Measurements from ENCODE around the gene RIT1.
"Not testable (repeated sequence)": the region's sequence is repeated elsewhere in the genome, so short reads cannot be mapped to it uniquely, and the experiment has no call there.

RIT1 gene

GRCh38 chr1:155933591-155934096 lies 22.5 kb upstream of the RIT1 start:
- no peak for TF ChIP-seq CTCF (IDR thresholded peaks at IDR 0.05; ENCODE audit: low read depth, low read length, missing control alignments)
- peak overlapping the region; percentile 97 for H3K4me3 ChIP-seq (replicated peaks; ENCODE audit: low read depth, low read length)
- DNase-seq (ENCODE audit: extremely low read depth, low read depth) = no peak

GRCh38 chr1:155932487-155932886 lies 21.3 kb upstream of the RIT1 start:
- no peak for DNase-seq (ENCODE audit: extremely low read depth, low read depth)
- TF ChIP-seq CTCF (IDR thresholded peaks at IDR 0.05; ENCODE audit: low read depth, low read length, missing control alignments) = no peak
- H3K4me3 ChIP-seq (replicated peaks; ENCODE audit: low read depth, low read length) = peak overlapping the region; percentile 97

- TF ChIP-seq CTCF (IDR thresholded peaks at IDR 0.05; ENCODE audit: low read depth, low read length, missing control alignments) = no peak
Observed at GRCh38 chr1:155932081-155932480, 20.9 kb upstream of the RIT1 start.

GRCh38 chr1:155931332-155932038 lies 20.3 kb upstream of the RIT1 start:
- TF ChIP-seq CTCF (IDR thresholded peaks at IDR 0.05; ENCODE audit: low read depth, low read length, missing control alignments) = no peak
- peak overlapping the region; percentile 97 for H3K4me3 ChIP-seq (replicated peaks; ENCODE audit: low read depth, low read length)
- DNase-seq (ENCODE audit: extremely low read depth, low read depth) = no peak

More at GRCh38 chr1:155932081-155932480, 20.9 kb upstream of the RIT1 start:
- peak overlapping the region; percentile 97 for H3K4me3 ChIP-seq (replicated peaks; ENCODE audit: low read depth, low read length)
- DNase-seq (ENCODE audit: extremely low read depth, low read depth) = no peak

GRCh38 chr1:155930725-155931124 lies 19.6 kb upstream of the RIT1 start:
- H3K4me3 ChIP-seq (replicated peaks; ENCODE audit: low read depth, low read length) = peak overlapping the region; percentile 97
- not testable (repeated sequence) for DNase-seq (ENCODE audit: extremely low read depth, low read depth)

- H3K4me3 ChIP-seq (replicated peaks; ENCODE audit: low read depth, low read length) = no peak overlapping the region
- DNase-seq (ENCODE audit: extremely low read depth, low read depth) = no peak
- TF ChIP-seq CTCF (IDR thresholded peaks at IDR 0.05; ENCODE audit: low read depth, low read length, missing control alignments) = no peak
Observed at GRCh38 chr1:155929057-155929456, 17.9 kb upstream of the RIT1 start.

GRCh38 chr1:155925506-155925905 lies 14.4 kb upstream of the RIT1 start:
- DNase-seq (ENCODE audit: extremely low read depth, low read depth) = no peak
- no peak for TF ChIP-seq CTCF (IDR thresholded peaks at IDR 0.05; ENCODE audit: low read depth, low read length, missing control alignments)
- H3K4me3 ChIP-seq (replicated peaks; ENCODE audit: low read depth, low read length) = no peak overlapping the region

Measured in HFF-Myc (cell line).